Ishikawa (cell line): ENCODE measurements around the gene NRCAM.

Source experiments
- CEBPB ChIP-seq: IDR thresholded peaks from 2 replicates; pipeline ENCODE4 v1.6.1; 2012
- CREB1 ChIP-seq: IDR thresholded peaks from 2 replicates; pipeline ENCODE4 v1.6.1; 2012; ENCODE audit warnings: low read depth
- EP300 ChIP-seq: IDR thresholded peaks from 2 replicates; pipeline ENCODE4 v1.6.1; 2012; ENCODE audit warnings: borderline replicate concordance
- MAX ChIP-seq: IDR thresholded peaks from 2 replicates; pipeline ENCODE4 v1.6.1; 2012
- NFIC ChIP-seq: IDR thresholded peaks from 2 replicates; pipeline ENCODE4 v1.6.1; 2012
- RAD21 ChIP-seq: IDR thresholded peaks from 2 replicates; pipeline ENCODE4 v1.6.1; 2012; ENCODE audit warnings: low read depth
- TEAD4 ChIP-seq: IDR thresholded peaks from 2 replicates; pipeline ENCODE4 v1.6.1; 2012

GRCh38 chr7:108289852-108290251 is 166.4 kb downstream of the NRCAM start:
- TF ChIP-seq MAX (no peak), CEBPB (no peak), RAD21 (no peak), CREB1 (no peak), EP300 (no peak), NFIC (no peak), TEAD4 (no peak)
